Right hindlimb (tissue), 1 donor: ENCODE data around the gene RIMS4.

ENCODE experiments used
- DNase-seq: peaks from one replicate; pipeline ENCODE4 v3.0.0-alpha.2; 2018

The RIMS4 gene

GRCh38 chr20:44759595-44759994, 50.8 kb downstream of the RIMS4 start:
- no peak for DNase-seq

- DNase-seq, result no peak
Measured at GRCh38 chr20:44758247-44759101, 51.9 kb downstream of the RIMS4 start.

GRCh38 chr20:44756956-44757355, 53.4 kb downstream of the RIMS4 start:
- DNase-seq, result no peak

- DNase-seq, result no peak
Measured at GRCh38 chr20:44756011-44756688, 54.2 kb downstream of the RIMS4 start.

DNA sequence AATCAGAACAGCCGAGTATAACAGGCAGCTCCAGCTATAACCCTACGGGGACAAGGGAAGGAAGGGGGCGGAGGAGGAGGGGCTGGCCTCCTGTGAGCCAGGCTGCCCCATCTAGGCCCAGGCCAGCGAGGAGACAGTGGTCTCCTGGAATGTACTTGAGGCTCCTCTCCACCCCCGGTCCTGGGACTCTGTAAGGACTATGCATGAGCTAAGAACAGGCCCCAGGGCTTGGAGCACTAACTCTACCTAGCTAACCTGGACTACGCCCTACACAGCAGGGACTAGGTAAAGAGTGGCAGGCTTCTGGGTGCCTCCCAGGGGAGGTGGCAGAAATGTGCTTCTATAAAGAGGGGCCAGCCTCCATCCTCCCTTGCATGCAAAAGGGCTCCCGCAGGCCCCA, 55.8 kb downstream of the RIMS4 start:
- no peak for DNase-seq

GRCh38 chr20:44752099-44752931, 58.0 kb downstream of the RIMS4 start:
- no peak for DNase-seq

DNA sequence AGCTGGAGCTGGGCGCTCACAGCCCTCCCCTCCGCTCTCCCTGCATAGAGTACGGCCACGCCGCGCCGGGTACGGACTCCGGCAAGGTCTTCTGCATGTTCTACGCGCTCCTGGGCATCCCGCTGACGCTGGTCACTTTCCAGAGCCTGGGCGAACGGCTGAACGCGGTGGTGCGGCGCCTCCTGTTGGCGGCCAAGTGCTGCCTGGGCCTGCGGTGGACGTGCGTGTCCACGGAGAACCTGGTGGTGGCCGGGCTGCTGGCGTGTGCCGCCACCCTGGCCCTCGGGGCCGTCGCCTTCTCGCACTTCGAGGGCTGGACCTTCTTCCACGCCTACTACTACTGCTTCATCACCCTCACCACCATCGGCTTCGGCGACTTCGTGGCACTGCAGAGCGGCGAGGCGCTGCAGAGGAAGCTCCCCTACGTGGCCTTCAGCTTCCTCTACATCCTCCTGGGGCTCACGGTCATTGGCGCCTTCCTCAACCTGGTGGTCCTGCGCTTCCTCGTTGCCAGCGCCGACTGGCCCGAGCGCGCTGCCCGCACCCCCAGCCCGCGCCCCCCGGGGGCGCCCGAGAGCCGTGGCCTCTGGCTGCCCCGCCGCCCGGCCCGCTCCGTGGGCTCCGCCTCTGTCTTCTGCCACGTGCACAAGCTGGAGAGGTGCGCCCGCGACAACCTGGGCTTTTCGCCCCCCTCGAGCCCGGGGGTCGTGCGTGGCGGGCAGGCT, 60.1 kb downstream of the RIMS4 start:
- DNase-seq, result no peak

DNA sequence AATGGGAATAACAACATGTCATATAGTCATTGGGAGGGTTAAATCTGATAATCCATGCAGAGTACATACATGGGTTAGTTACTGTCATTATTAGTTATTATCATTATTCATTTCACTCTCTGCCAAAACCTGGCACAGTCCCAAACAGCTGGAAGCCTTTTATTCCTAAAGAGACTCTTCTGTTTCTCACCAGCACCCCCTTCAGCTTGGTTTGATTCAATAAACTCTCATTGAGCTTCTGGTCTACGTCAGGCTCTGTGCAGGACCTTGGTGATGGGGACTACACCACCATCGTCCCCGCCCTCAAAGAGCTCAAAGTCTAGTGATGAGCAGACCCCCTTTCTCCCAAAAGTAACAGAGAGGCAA, 62.4 kb downstream of the RIMS4 start:
- DNase-seq, result no peak

DNA sequence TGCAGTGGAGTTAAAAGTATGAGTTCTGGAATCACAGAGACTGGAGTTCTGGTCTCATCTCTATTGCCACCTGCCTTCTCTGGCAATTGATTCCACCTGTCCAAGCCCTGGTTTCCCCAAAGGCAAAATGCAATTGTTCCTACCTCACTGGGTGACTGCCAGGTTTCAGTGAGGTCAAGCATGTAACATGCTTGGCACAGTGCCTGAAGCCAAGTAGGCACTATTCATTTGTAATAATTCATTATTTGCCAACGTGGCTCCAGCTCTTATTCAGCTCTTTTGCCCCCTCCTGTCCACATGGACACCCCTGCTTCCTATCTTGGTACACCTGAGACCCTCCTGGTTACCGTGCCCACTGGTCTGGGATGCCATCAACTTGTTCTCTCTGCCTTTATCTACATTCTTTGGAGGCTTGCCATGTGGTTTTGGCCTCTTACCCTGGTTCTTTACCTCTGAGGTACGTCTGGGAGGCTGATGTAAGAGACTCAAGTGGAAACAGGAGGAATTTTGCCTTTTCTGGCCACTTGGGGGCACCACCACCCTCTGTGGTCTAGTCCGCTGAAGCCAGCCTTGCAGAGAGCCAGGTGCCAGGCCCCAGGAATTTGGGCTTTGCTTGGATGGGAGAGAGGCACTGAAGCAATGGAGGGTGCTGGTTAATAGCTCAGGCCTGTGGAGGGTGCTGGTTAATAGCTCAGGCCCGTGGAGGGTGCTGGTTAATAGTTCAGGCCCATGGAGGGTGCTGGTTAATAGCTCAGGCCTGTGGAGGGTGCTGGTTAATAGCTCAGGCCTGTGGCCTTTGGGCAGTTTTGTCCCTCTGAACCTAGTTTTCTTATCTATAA, 63.0 kb downstream of the RIMS4 start:
- peak; percentile 76 for DNase-seq

DNA sequence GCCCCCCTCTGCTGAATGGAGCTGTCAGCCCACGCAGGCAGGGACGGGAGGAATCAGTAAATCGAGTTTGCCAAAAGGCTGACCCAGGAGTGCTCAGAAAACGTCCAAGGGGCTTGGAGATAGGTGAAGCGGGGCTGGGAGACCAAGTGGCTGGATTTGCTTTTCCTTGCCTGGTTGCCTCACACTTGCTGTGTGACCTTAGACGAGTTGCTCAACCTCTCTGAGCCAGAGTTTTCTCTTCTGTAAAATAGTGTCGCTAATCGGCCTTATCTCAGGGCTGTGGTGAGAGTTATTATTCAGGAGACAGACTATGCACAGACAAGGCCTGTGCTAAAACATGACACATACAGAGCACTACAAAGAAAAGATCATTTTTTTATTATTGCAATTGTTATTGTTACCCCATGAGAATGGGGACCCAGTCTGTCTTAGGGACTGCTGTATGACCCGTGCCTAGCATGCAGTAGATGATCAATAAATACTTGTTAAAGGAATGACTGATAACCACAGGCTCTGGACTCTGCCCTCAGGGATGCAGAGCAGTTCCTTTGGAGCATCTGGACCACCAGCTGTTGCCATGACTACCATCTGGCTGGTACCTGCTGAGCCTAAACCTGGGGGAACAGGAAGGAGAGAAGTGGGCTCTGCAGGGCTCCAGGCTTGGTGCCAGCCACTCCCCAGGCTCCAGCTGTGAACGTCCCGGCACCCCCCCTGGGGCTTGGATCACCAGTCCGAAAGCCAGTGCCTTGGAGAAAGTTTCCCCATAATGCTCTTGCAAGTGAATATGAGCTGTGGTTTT, 63.8 kb downstream of the RIMS4 start:
- no peak for DNase-seq

- peak; percentile 62 for DNase-seq
Measured at GRCh38 chr20:44745598-44746366, 64.6 kb downstream of the RIMS4 start, which contains the start of gene KCNK15. Gene KCNK15, plus strand, starts transcription at chr20:44745865. Its CDS starts 46 bp downstream, at chr20:44745911.

- no peak for DNase-seq
Measured at GRCh38 chr20:44745122-44745597, 65.2 kb downstream of the RIMS4 start.

DNA sequence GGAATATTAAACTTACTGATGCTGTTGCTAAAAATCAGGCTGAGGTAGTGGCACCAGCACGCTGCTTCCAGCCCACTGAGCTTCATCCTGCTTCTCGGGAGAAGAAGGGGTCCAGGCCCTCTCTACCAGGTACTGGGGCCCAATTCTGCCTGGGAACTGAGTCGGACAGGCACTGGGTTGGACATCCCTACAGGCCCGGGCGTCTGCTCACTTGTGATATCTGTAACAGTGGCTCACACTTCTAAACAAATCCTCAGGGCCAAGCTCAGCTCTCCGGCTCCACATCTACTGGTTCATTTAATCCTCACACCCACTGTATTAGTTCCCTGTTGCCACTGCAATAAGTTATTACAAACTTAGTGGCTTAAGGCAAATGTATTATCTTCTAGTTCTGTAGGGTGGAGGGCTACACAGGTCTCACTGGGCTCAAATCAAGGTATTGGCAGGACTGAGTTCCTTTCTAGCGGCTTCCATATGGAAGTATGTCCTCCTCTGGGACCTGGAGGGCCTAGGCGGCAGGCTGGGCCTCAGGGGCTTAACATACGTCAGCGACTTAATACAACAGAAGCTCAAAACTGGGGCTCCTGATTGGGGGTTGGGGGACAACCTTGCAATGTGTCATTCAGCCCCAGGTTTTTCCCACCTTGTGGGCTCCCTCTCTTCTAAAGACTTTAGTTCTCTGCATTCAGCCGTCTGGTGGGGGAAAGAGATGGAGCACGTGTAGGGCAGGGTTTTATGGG, 66.3 kb downstream of the RIMS4 start:
- DNase-seq, result no peak

- DNase-seq, result no peak
Measured at GRCh38 chr20:44743080-44743701, 67.2 kb downstream of the RIMS4 start.

DNA sequence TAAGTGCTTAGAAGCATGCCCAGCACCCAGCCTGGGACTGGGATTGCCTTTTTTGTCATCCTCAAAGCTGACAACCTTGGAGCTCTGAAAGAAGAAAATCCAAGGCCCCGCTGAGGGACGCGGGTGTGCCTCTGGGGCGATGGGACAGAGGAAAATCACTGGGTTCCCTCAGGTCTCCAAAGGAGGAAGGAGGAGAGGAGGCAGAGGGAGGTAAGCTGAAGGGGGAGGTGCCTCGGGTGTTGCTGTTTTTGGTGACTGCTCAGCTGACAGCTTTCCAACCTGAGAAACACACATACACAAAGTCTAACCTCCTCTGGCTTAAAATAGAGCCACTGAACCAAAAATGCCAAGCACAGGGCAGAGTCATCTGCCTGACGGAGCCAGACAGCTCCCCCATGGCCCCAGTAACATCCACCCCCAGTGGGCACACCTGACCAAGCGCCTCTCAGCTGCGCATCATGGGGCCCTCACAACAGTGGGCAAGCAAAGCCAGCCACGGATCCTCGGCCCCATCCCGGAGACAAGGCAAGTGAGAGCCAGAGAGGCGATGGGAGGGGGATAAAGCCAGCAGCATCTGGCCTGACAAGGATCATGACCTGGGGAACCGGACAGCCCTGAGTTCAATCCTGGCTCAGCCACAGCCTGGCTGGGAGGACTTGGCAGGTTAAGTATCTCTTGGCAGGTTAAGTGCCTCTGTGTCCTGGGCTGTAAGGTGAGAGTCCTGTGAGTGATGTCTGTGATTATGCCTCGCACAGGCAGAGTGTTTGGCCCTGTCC, 67.9 kb downstream of the RIMS4 start:
- no peak for DNase-seq

DNA sequence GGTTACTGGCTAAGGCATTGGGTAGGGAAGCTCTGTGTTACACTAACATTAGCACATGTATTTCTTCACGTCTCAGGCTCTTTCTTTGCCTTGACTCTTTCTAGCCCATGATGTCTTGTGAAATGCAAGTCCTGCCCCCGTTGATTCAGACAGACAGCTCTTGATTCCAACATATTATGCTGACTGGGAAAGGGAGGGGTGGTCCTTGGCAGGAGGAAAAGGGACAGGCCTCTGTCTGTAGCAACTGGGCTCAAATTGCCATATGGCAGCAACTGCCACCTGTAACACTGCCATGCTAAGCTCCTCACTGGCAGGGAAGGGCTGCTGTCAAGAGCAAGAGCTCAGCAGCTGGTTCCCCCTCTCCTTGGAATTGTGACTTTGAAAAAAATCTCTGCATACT, 70.4 kb downstream of the RIMS4 start:
- DNase-seq, result peak; percentile 68

GRCh38 chr20:44738813-44739477, 71.4 kb downstream of the RIMS4 start:
- DNase-seq, result peak; percentile 69
